ENCODE results near the gene KCNMA1.

Gene KCNMA1

GRCh38 chr10:77289790-77290189 is 347.8 kb downstream of the KCNMA1 start:
- TF ChIP-seq CTCF (IDR thresholded peaks at IDR 0.05) = no peak
- H3K27me3 ChIP-seq = peaks cover 35% of the 10 kb centered on the region
- no peaks in the 10 kb centered on the region for H3K36me3 ChIP-seq
- no peaks in the 10 kb centered on the region for H3K9me3 ChIP-seq
- H3K4me1 ChIP-seq (ENCODE audit: control insufficient read depth in 1 of 2, insufficient read depth in 1 of 2, low read depth in 1 of 2, low read length in 1 of 2) = no peaks in the 10 kb centered on the region
- H3K27ac ChIP-seq = no peak overlapping the region
- no peak overlapping the region for H3K4me3 ChIP-seq (ENCODE audit: low read depth in 1 of 2, low read length in 1 of 2)

- Histone ChIP-seq H3K36me3 (no peaks in the 10 kb centered on the region), H3K4me3 (ENCODE audit: low read depth in 1 of 2, low read length in 1 of 2) (no peak overlapping the region), H3K27ac (no peak overlapping the region), H3K4me1 (ENCODE audit: control insufficient read depth in 1 of 2, insufficient read depth in 1 of 2, low read depth in 1 of 2, low read length in 1 of 2) (no peaks in the 10 kb centered on the region), H3K9me3 (no peaks in the 10 kb centered on the region), H3K27me3 (peaks cover 40% of the 10 kb centered on the region)
- no peak for TF ChIP-seq CTCF (IDR thresholded peaks at IDR 0.05)
Measured at GRCh38 chr10:77289027-77289501, 348.5 kb downstream of the KCNMA1 start.

GRCh38 chr10:77287647-77288120 is 349.9 kb downstream of the KCNMA1 start:
- H3K9me3 ChIP-seq = no peaks in the 10 kb centered on the region
- H3K4me3 ChIP-seq (ENCODE audit: low read depth in 1 of 2, low read length in 1 of 2) = no peak overlapping the region
- H3K4me1 ChIP-seq (ENCODE audit: control insufficient read depth in 1 of 2, insufficient read depth in 1 of 2, low read depth in 1 of 2, low read length in 1 of 2) = no peaks in the 10 kb centered on the region
- no peak for TF ChIP-seq CTCF (IDR thresholded peaks at IDR 0.05)
- H3K36me3 ChIP-seq = no peaks in the 10 kb centered on the region
- H3K27ac ChIP-seq = no peak overlapping the region
- peaks cover 54% of the 10 kb centered on the region for H3K27me3 ChIP-seq

GRCh38 chr10:77286531-77287508 is 350.8 kb downstream of the KCNMA1 start:
- Histone ChIP-seq H3K36me3 (no peaks in the 10 kb centered on the region), H3K27me3 (peaks cover 54% of the 10 kb centered on the region), H3K4me1 (ENCODE audit: control insufficient read depth in 1 of 2, insufficient read depth in 1 of 2, low read depth in 1 of 2, low read length in 1 of 2) (no peaks in the 10 kb centered on the region), H3K4me3 (ENCODE audit: low read depth in 1 of 2, low read length in 1 of 2) (no peak overlapping the region), H3K9me3 (no peaks in the 10 kb centered on the region), H3K27ac (no peak overlapping the region)
- no peak for TF ChIP-seq CTCF (IDR thresholded peaks at IDR 0.05)

GRCh38 chr10:77285529-77286182 is 352.0 kb downstream of the KCNMA1 start:
- Histone ChIP-seq H3K27ac (no peak overlapping the region), H3K27me3 (peaks cover 53% of the 10 kb centered on the region), H3K4me3 (ENCODE audit: low read depth in 1 of 2, low read length in 1 of 2) (no peak overlapping the region), H3K36me3 (no peaks in the 10 kb centered on the region), H3K4me1 (ENCODE audit: control insufficient read depth in 1 of 2, insufficient read depth in 1 of 2, low read depth in 1 of 2, low read length in 1 of 2) (no peaks in the 10 kb centered on the region), H3K9me3 (no peaks in the 10 kb centered on the region)
- TF ChIP-seq CTCF (IDR thresholded peaks at IDR 0.05) = no peak
